Activated T-helper 17 cell treated with anti-CD3 and anti-CD28 coated beads, Interleukin-2, amount 50 U/mL, for 72 hours (primary cell): ENCODE data around the gene KRTAP10-1. TPM values are rescaled to one million over a fixed set of nuclear protein-coding genes. Genes with fewer than 3 reads are reported as not detected.

Experiments
- ATAC-seq: fragments of 150-1000 bp; cut with Tn5 transposase; replicated peaks from 2 replicates; pipeline ENCODE4 v1.10.0; 2021; ENCODE audit warnings: mild to moderate bottlenecking, moderate library complexity
- H3K27ac Mint-ChIP-seq: one replicate; pipeline ENCODE4 v1.8.0; 2022; ENCODE audit warnings: mixed read lengths
- H3K27me3 Mint-ChIP-seq: one replicate; pipeline ENCODE4 v1.8.0; 2022; ENCODE audit warnings: mixed read lengths
- H3K36me3 Mint-ChIP-seq: one replicate; pipeline ENCODE4 v1.8.0; 2022; ENCODE audit warnings: low read depth, mild to moderate bottlenecking, mixed read lengths
- H3K4me1 Mint-ChIP-seq: one replicate; pipeline ENCODE4 v1.8.0; 2022; ENCODE audit warnings: mixed read lengths
- H3K4me3 Mint-ChIP-seq: one replicate; pipeline ENCODE4 v1.8.0; 2022; ENCODE audit warnings: mild to moderate bottlenecking, mixed read lengths
- H3K9me3 Mint-ChIP-seq: one replicate; pipeline ENCODE4 v1.8.0; 2022; ENCODE audit warnings: mixed read lengths
- total RNA-seq, 2 donors: library from RNA; stranded (reverse); gene quantifications; one replicate each; pipeline ENCODE4 v1.2.3, GENCODE V29; 2022

Gene KRTAP10-1
- total RNA-seq, 2 donors from 2014 or later = not detected

DNA sequence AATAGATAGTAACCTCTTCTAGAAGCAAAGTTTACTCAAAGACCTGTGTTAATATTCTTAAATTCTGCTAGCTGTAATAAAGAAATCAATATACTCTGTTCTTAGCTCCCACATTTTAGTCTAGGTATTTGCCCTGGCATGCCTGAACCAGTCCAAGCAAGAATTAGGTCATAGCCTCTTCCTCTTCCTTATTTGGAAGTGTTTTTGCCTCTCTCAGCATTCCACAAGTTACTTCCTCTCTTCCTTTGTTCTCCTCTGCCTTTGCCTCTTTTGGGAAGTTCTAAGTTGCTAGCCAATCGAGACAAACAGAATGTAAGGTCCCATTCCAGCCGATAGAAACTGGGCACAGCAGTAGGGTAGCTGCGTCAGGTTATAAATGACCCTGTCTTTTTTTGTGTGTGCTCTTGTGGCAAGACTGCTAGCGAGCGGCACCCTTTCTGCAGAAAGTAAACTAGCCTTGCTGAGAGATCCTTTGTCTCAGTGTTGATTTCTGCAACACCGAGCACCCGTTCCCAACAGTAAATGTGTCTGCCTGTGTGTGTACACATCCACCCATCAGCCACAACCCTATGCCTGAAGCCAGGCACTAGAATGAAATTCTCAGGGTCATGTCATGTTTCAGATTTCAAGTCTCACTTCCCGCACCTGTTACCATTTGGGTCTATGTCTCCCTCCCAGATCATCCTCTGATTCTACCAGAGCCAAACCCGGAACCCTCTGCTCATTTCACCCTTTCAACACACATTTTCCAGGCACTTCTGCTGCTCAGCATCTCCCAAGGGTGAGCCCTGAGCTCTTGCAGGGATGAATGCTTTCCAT lies 47.2 kb downstream of the KRTAP10-1 start:
- no peak for ATAC-seq
- peaks cover 26% of the 10 kb centered on the region for H3K27me3 Mint-ChIP-seq

DNA sequence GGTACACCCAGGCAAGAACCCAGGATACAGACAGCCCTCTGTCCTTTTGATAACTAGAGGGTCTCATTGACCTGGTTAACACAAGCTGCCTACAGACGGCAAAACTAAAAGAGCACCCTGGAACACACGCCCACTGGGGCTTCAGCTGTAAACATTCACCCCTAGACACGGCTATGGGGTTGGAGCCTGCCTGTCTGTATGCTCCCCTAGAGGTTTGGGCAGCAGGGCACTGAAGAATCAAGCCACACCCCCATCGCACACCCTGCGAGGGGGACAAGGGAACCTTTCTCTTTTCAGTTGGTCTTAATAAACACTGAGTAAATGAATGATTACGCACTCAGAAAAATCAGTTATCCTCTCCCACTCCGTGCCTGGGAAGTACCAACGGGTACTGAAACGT lies 49.2 kb downstream of the KRTAP10-1 start:
- H3K27ac Mint-ChIP-seq = no peak overlapping the region
- peaks cover 14% of the 10 kb centered on the region for H3K9me3 Mint-ChIP-seq
- peaks cover 21% of the 10 kb centered on the region for H3K27me3 Mint-ChIP-seq
- peaks cover 11% of the 10 kb centered on the region for H3K4me1 Mint-ChIP-seq
- H3K4me3 Mint-ChIP-seq = no peak overlapping the region
- H3K36me3 Mint-ChIP-seq = no peaks in the 10 kb centered on the region
- ATAC-seq = no peak

More for the DNA sequence above, 47.2 kb downstream of the KRTAP10-1 start:
- Mint-ChIP-seq H3K27ac (peak overlapping the region; percentile 77), H3K9me3 (peaks cover 14% of the 10 kb centered on the region), H3K4me3 (peak overlapping the region; percentile 27), H3K36me3 (no peaks in the 10 kb centered on the region), H3K4me1 (peaks cover 11% of the 10 kb centered on the region)

DNA sequence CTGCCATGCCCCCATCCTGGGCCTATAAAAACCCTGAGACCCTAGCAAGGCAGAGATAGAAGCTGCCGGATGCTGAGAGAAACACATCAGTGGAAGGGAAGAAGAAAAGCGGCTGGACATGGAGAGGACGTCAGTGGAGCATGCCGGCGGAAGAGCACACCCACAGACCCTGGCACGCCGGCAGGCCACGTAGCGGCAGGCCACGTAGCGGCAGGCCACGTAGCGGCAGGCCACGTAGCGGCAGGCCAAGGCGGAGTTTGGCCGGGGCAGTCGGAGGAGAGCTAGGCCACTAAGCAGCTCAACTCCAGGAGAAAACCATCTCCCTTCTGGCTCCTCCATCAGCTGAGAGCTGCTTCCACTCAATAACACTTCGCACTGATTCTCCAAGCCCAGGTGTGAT lies 49.6 kb downstream of the KRTAP10-1 start:
- Mint-ChIP-seq H3K4me1 (peaks cover 11% of the 10 kb centered on the region), H3K27ac (peak overlapping the region; percentile 71), H3K27me3 (peaks cover 17% of the 10 kb centered on the region), H3K36me3 (no peaks in the 10 kb centered on the region), H3K4me3 (no peak overlapping the region), H3K9me3 (peaks cover 14% of the 10 kb centered on the region)
- ATAC-seq = no peak

DNA sequence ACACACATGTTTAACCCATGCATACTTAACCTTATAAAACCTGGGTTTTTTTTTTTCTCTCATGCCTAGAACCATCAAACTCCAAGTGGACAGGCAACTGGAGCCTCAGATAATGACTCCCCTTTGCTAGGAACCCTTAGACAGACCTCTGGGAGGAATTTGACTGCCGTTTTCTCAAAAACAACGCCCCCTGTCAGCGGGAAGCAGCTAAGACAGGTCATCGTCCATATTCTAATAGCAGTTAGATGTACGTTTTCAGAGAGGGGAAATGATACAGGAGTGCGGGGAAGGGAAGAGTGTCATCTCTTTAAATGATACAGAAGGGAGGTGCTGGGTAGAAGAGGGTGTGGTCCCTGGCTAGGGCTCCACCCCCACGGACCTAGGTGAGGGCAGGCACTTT lies 50.0 kb downstream of the KRTAP10-1 start:
- no peak overlapping the region for H3K4me3 Mint-ChIP-seq
- H3K36me3 Mint-ChIP-seq = no peaks in the 10 kb centered on the region
- peaks cover 14% of the 10 kb centered on the region for H3K27me3 Mint-ChIP-seq
- H3K4me1 Mint-ChIP-seq = peaks cover 11% of the 10 kb centered on the region
- ATAC-seq = no peak
- H3K9me3 Mint-ChIP-seq = peaks cover 14% of the 10 kb centered on the region
- peak overlapping the region; percentile 71 for H3K27ac Mint-ChIP-seq

Other genes starting within 250 kb of the KRTAP10-1 start
- gene PFKL, start 240.1 kb downstream of the KRTAP10-1 start, total RNA-seq = 100 to 1,000 TPM; 150 to 184 TPM
- gene CFAP410, start 200.8 kb downstream of the KRTAP10-1 start, total RNA-seq = 10 to 100 TPM; 13.7 to 16.4 TPM
- gene TRPM2, start 186.6 kb downstream of the KRTAP10-1 start, total RNA-seq = 10 to 100 TPM; 10.7 to 25.6 TPM
- 1 to 10 TPM; 3.5 TPM for gene LRRC3, start 84.7 kb downstream of the KRTAP10-1 start, total RNA-seq
- gene KRTAP10-2, start 11.3 kb upstream of the KRTAP10-1 start, total RNA-seq = not detected
- not detected for gene KRTAP10-3, start 18.6 kb upstream of the KRTAP10-1 start, total RNA-seq
- not detected for gene KRTAP10-4, start 33.5 kb upstream of the KRTAP10-1 start, total RNA-seq
- gene KRTAP10-5, start 40.4 kb upstream of the KRTAP10-1 start, total RNA-seq = not detected
- not detected for gene KRTAP10-6, start 52.3 kb upstream of the KRTAP10-1 start, total RNA-seq
- gene KRTAP10-7, start 60.4 kb upstream of the KRTAP10-1 start, total RNA-seq = not detected
- not detected for gene KRTAP10-8, start 71.9 kb upstream of the KRTAP10-1 start, total RNA-seq
- not detected for gene KRTAP10-9, start 86.9 kb upstream of the KRTAP10-1 start, total RNA-seq
- gene KRTAP10-10, start 97.2 kb upstream of the KRTAP10-1 start, total RNA-seq = not detected
- gene KRTAP10-11, start 106.2 kb upstream of the KRTAP10-1 start, total RNA-seq = not detected
- gene KRTAP12-4, start 114.5 kb upstream of the KRTAP10-1 start, total RNA-seq = not detected
- gene KRTAP12-3, start 117.7 kb upstream of the KRTAP10-1 start, total RNA-seq = not detected
- gene KRTAP12-2, start 126.7 kb upstream of the KRTAP10-1 start, total RNA-seq = not detected
- gene KRTAP12-1, start 142.0 kb upstream of the KRTAP10-1 start, total RNA-seq = not detected
- gene KRTAP10-12, start 157.0 kb upstream of the KRTAP10-1 start, total RNA-seq = not detected
- gene TSPEAR, start 171.4 kb upstream of the KRTAP10-1 start, total RNA-seq = under 1 TPM in 1 of 2 donors, not detected in 1; 0.08 TPM